HEK293 (cell line): ENCODE measurements around the gene GAPVD1.

Experiments used
- CTCF ChIA-PET: fragments of 350-600 bp; formaldehyde crosslinking; extraction: SDS; loops from one replicate; lab custom pipeline; 2021; ENCODE audit warnings: antibody characterized with exemption; lab: Yijun Ruan, JAX
- POLR2A ChIA-PET: fragments of 300-600 bp; formaldehyde crosslinking; extraction: SDS; loops from one replicate; lab custom pipeline; 2020; ENCODE audit warnings: antibody characterized with exemption, inconsistent platforms; lab: Yijun Ruan, JAX
- H3K27ac ChIP-seq: fragments of 200-500 bp; sonication (Bioruptor generic); 2 replicates; pipeline ENCODE4 v1.5.1; 2014; ENCODE audit warnings: low read depth, low read length, control low read depth, inconsistent platforms; ENCODE audit errors: extremely low read depth
- H3K36me3 ChIP-seq, 2 experiments: fragments of 200-500 bp in 1 of 2; sonication (Bioruptor generic) in 1 of 2; 1 replicate in 1 of 2; 2 replicates in 1 of 2; pipeline ENCODE4 v1.5.1; 2014 to 2017; ENCODE audit warnings: inconsistent platforms in 2 of 2, low read length in 2 of 2; ENCODE audit not compliant: control insufficient read depth in 2 of 2, insufficient read depth in 1 of 2
- H3K4me1 ChIP-seq: fragments of 200-500 bp; sonication (Bioruptor generic); 2 replicates; pipeline ENCODE4 v1.5.1; 2014; ENCODE audit warnings: mild to moderate bottlenecking, low read length, inconsistent platforms; ENCODE audit not compliant: control insufficient read depth, insufficient read depth
- H3K4me3 ChIP-seq: 2 replicates; pipeline ENCODE4 v1.5.1; 2011; ENCODE audit warnings: low read depth, mild to moderate bottlenecking, control low read depth, low read length, moderate library complexity
- H3K9me3 ChIP-seq: fragments of 200-500 bp; sonication (Bioruptor generic); 2 replicates; pipeline ENCODE4 v1.5.1; 2014; ENCODE audit warnings: low read depth, low read length, inconsistent platforms; ENCODE audit not compliant: control insufficient read depth, insufficient read depth
- PATZ1 ChIP-seq: fragments of 450-650 bp; formaldehyde crosslinking; IDR thresholded peaks from 2 replicates; pipeline ENCODE4 v1.5.1; 2016; ENCODE audit warnings: missing biosample characterization, missing genetic modification characterization
- PRDM10 ChIP-seq: fragments of 450-650 bp; formaldehyde crosslinking; IDR thresholded peaks from 2 replicates; pipeline ENCODE4 v1.5.1; 2016; ENCODE audit warnings: missing biosample characterization, missing genetic modification characterization
- SCRT1 ChIP-seq: fragments of 450-650 bp; formaldehyde crosslinking; IDR thresholded peaks from 2 replicates; pipeline ENCODE4 v1.5.1; 2016; ENCODE audit warnings: missing biosample characterization, missing genetic modification characterization, borderline replicate concordance
- SP7 ChIP-seq: fragments of 450-650 bp; formaldehyde crosslinking; IDR thresholded peaks from 2 replicates; pipeline ENCODE4 v1.5.1; 2016; ENCODE audit warnings: missing biosample characterization, missing genetic modification characterization
- TSHZ1 ChIP-seq: fragments of 450-650 bp; formaldehyde crosslinking; IDR thresholded peaks from 2 replicates; pipeline ENCODE4 v1.5.1; 2016; ENCODE audit warnings: missing biosample characterization, missing genetic modification characterization, borderline replicate concordance
- YY2 ChIP-seq: fragments of 450-650 bp; formaldehyde crosslinking; IDR thresholded peaks from 2 replicates; pipeline ENCODE4 v1.5.1; 2016; ENCODE audit warnings: missing biosample characterization, missing genetic modification characterization
- ZNF114 ChIP-seq: fragments of 450-650 bp; formaldehyde crosslinking; IDR thresholded peaks from 2 replicates; pipeline ENCODE4 v1.5.0; 2017; ENCODE audit warnings: missing biosample characterization, missing genetic modification characterization
- ZNF23 ChIP-seq: fragments of 450-650 bp; formaldehyde crosslinking; IDR thresholded peaks from 2 replicates; pipeline ENCODE4 v1.5.1; 2016; ENCODE audit warnings: missing biosample characterization, missing genetic modification characterization, borderline replicate concordance
- ZNF274 ChIP-seq, 2 experiments: fragments of 200-500 bp in 1 of 2; fragments of 450-650 bp in 1 of 2; sonication (Bioruptor generic) in 1 of 2; formaldehyde crosslinking in 1 of 2; IDR thresholded peaks; 2 replicates each; pipeline versions ENCODE4 v1.5.1 to v1.6.1; 2014 to 2016; ENCODE audit warnings: borderline replicate concordance in 1 of 2, inconsistent platforms in 1 of 2, low read length in 1 of 2, missing biosample characterization in 1 of 2, missing genetic modification characterization in 1 of 2
- ZNF350 ChIP-seq: fragments of 450-650 bp; formaldehyde crosslinking; IDR thresholded peaks from 2 replicates; pipeline ENCODE4 v1.5.0; 2017; ENCODE audit warnings: missing biosample characterization, mild to moderate bottlenecking, missing genetic modification characterization
- ZNF366 ChIP-seq: fragments of 450-650 bp; formaldehyde crosslinking; conservative IDR thresholded peaks from 2 replicates; pipeline ENCODE4 v1.5.1; 2016; ENCODE audit warnings: missing biosample characterization, missing genetic modification characterization
- ZNF449 ChIP-seq: fragments of 450-650 bp; formaldehyde crosslinking; IDR thresholded peaks from 2 replicates; pipeline ENCODE4 v1.5.1; 2017; ENCODE audit warnings: missing biosample characterization, mild to moderate bottlenecking, missing genetic modification characterization, moderate library complexity
- ZNF488 ChIP-seq: fragments of 450-650 bp; formaldehyde crosslinking; IDR thresholded peaks from 2 replicates; pipeline ENCODE4 v1.5.1; 2016; ENCODE audit warnings: missing biosample characterization, missing genetic modification characterization
- ZNF510 ChIP-seq: fragments of 450-650 bp; formaldehyde crosslinking; IDR thresholded peaks from 2 replicates; pipeline ENCODE4 v1.5.1; 2018; ENCODE audit warnings: mild to moderate bottlenecking, missing genetic modification characterization, missing biosample characterization; ENCODE audit not compliant: insufficient replicate concordance
- ZNF549 ChIP-seq: fragments of 450-650 bp; IDR thresholded peaks from 2 replicates; pipeline ENCODE4 v1.5.1; 2018; ENCODE audit warnings: missing biosample characterization, missing genetic modification characterization, mild to moderate bottlenecking, inconsistent platforms, moderate library complexity
- ZNF561 ChIP-seq: fragments of 450-650 bp; IDR thresholded peaks from 2 replicates; pipeline ENCODE4 v1.5.1; 2018; ENCODE audit warnings: missing biosample characterization, missing genetic modification characterization, borderline replicate concordance
- ZNF580 ChIP-seq: fragments of 450-650 bp; formaldehyde crosslinking; IDR thresholded peaks from 2 replicates; pipeline ENCODE4 v1.5.1; 2016; ENCODE audit warnings: missing biosample characterization, missing genetic modification characterization
- ZNF585B ChIP-seq: fragments of 450-650 bp; formaldehyde crosslinking; IDR thresholded peaks from 2 replicates; pipeline ENCODE4 v1.5.1; 2016; ENCODE audit warnings: missing biosample characterization, missing genetic modification characterization
- ZNF660 ChIP-seq: fragments of 450-650 bp; IDR thresholded peaks from 2 replicates; pipeline ENCODE4 v1.5.1; 2018; ENCODE audit warnings: missing biosample characterization, mild to moderate bottlenecking, missing genetic modification characterization
- ZXDB ChIP-seq: fragments of 450-650 bp; formaldehyde crosslinking; IDR thresholded peaks from 2 replicates; pipeline ENCODE4 v1.5.1; 2016; ENCODE audit warnings: missing biosample characterization, missing genetic modification characterization

GAPVD1 gene

GRCh38 chr9:125271081-125271480 lies 9.5 kb downstream of the GAPVD1 start (continued):
- no peak for TF ChIP-seq ZNF660
- TF ChIP-seq ZNF23 (tag by site-specific recombination) = no peak
- no peak for TF ChIP-seq ZNF274 (IDR thresholded peaks at IDR 0.05; ENCODE audit: low read length)
- no peak for TF ChIP-seq ZNF274 (tag by site-specific recombination; IDR thresholded peaks at IDR 0.05; ENCODE audit: borderline replicate concordance)
- TF ChIP-seq PRDM10 = no peak
- TF ChIP-seq PATZ1 = no peak
- no peak for TF ChIP-seq ZNF549 (tag by site-specific recombination)
- TF ChIP-seq ZNF510 (tag by site-specific recombination) = no peak

- CTCF ChIA-PET = interaction anchor here (0.6 kb wide), 1 partner anchor 909 kb away, joined by 5 read pairs; no protein-coding TSS in a partner anchor
- H3K9me3 ChIP-seq = no peaks in the 10 kb centered on the region
- peaks cover 8% of the 10 kb centered on the region for H3K4me1 ChIP-seq
- H3K36me3 ChIP-seq = peaks cover 0 to 2% of the 10 kb centered on the region in 2 experiments; a peak in 2 of 3 replicates
- TF ChIP-seq ZNF580 (tag by site-specific recombination) (no peak), ZNF488 (no peak), ZNF350 (no peak), ZXDB (tag by site-specific recombination) (no peak), ZNF366 (tag by site-specific recombination) (no peak)
- H3K4me3 ChIP-seq = no peak overlapping the region
- POLR2A ChIA-PET = interaction anchor here (1.2 kb wide), 1 partner anchor 31 kb away, joined by 4 read pairs; the partner anchor contains the start of gene HSPA5
- no peak overlapping the region for H3K27ac ChIP-seq
These were observed 11.1 kb downstream of the GAPVD1 start for GRCh38 chr9:125272697-125273096.

- Histone ChIP-seq H3K4me3 (no peak overlapping the region), H3K27ac (no peak overlapping the region), H3K36me3 (peaks cover 3% of the 10 kb centered on the region in 2 experiments; a peak in 2 of 3 replicates), H3K4me1 (peaks cover 8% of the 10 kb centered on the region), H3K9me3 (no peaks in the 10 kb centered on the region)
- POLR2A ChIA-PET = no interaction called here
- CTCF ChIA-PET = interaction anchor here (0.5 to 1.2 kb wide), 3 partner anchors 29 to 1453 kb away, joined by 3 read pairs; no protein-coding TSS in a partner anchor
- TF ChIP-seq YY2 = no peak
- TF ChIP-seq ZNF585B (tag by site-specific recombination) = no peak
- TF ChIP-seq ZNF549 (tag by site-specific recombination) = no peak
- no peak for TF ChIP-seq TSHZ1 (tag by site-specific recombination)
- TF ChIP-seq ZNF561 (tag by site-specific recombination) = no peak
- no peak for TF ChIP-seq ZNF449
- TF ChIP-seq ZNF114 (tag by site-specific recombination) = no peak
- TF ChIP-seq SP7 (tag by site-specific recombination) = no peak
- no peak for TF ChIP-seq SCRT1 (tag by site-specific recombination)
These were observed 15.1 kb downstream of the GAPVD1 start for GRCh38 chr9:125276771-125277170.
